Kidney (tissue), 14 donors: ENCODE data around the gene BTAF1. TPM values are rescaled to one million over a fixed set of nuclear protein-coding genes. Genes with fewer than 3 reads are reported as not detected.

Source experiments
- DNase-seq, 5 donors: peaks; one replicate each; pipeline ENCODE4 v3.0.0-alpha.2; 2013 to 2020
- FAIRE-seq: peaks from 2 replicates; lab custom pipeline; 2012; peaks lifted over from hg19 to GRCh38; lab: Jason Lieb, UNC
- H3K27ac ChIP-seq, 2 donors: one replicate each; pipeline ENCODE4 v1.7.0; 2013; ENCODE audit warnings: low read depth in 2 of 2, low read length in 2 of 2, inconsistent platforms in 1 of 2
- H3K27me3 ChIP-seq: one replicate; pipeline ENCODE4 v1.7.1; 2013; ENCODE audit warnings: low read length, inconsistent platforms; ENCODE audit not compliant: control insufficient read depth, insufficient read depth
- H3K36me3 ChIP-seq, 3 donors: one replicate each; pipeline versions ENCODE4 v1.7.0 to v1.7.1; 2013; ENCODE audit warnings: low read length in 3 of 3, control low read depth in 1 of 3, inconsistent platforms in 1 of 3; ENCODE audit not compliant: insufficient read depth in 3 of 3, control insufficient read depth in 2 of 3
- H3K4me1 ChIP-seq, 3 donors: one replicate each; pipeline versions ENCODE4 v1.7.0 to v1.7.1; 2013; ENCODE audit warnings: low read length in 3 of 3, inconsistent platforms in 1 of 3, low read depth in 1 of 3; ENCODE audit not compliant: control insufficient read depth in 2 of 3, insufficient read depth in 2 of 3
- H3K4me3 ChIP-seq, 3 donors: one replicate each; pipeline versions ENCODE4 v1.7.0 to v1.8.1; 2013; ENCODE audit warnings: low read length in 3 of 3, control low read depth in 1 of 3, inconsistent platforms in 1 of 3
- H3K9ac ChIP-seq, 3 donors: one replicate each; pipeline versions ENCODE4 v1.7.0 to v1.7.1; 2013; ENCODE audit warnings: low read length in 3 of 3, control low read depth in 1 of 3, inconsistent platforms in 1 of 3
- H3K9me3 ChIP-seq, 3 donors: one replicate each; pipeline versions ENCODE4 v1.7.0 to v1.7.1; 2013; ENCODE audit warnings: low read length in 3 of 3, control low read depth in 1 of 3, inconsistent platforms in 1 of 3; ENCODE audit not compliant: control insufficient read depth in 2 of 3, insufficient read depth in 1 of 3
- CTCF ChIP-seq: IDR thresholded peaks from 3 replicates; pipeline ENCODE4 v1.5.1; 2012; ENCODE audit warnings: mild to moderate bottlenecking, moderate library complexity, borderline replicate concordance; ENCODE audit not compliant: insufficient read depth; ENCODE audit errors: extremely low read depth
- intact Hi-C: fragments of 100-400 bp; cut with DNase I; formaldehyde crosslinking; loops from one replicate; pipeline ENCODE4 v1.11.1; 2022
- polyA plus RNA-seq: library from polyadenylated mRNA; stranded (reverse); fragments of 350-450 nt; fragmentation: Illumina TruSeq; extraction: RNeasy Lipid Tissue Mini Kit (QIAGEN cat#74804); gene quantifications from one replicate; pipeline ENCODE4 v1.2.3, GENCODE V29; 2014; ENCODE audit warnings: low read depth, low replicate concordance; ENCODE audit not compliant: insufficient read depth
- total RNA-seq: library from RNA; stranded (reverse); fragmentation: NEBNext Ultra II Directional; extraction: Animal tissue kit (Norgen Biotek cat#: 25700); gene quantifications from one replicate; pipeline ENCODE4 v1.2.1, GENCODE V29; 2021
- donor health status: control.
- donor health status: control.
- donor health status: control.
- donor health status: control.
- donor health status: control.
- donor health status: DM: yes; HTN: yes; CAD: no.
- donor health status: Normal renal cell carcinoma (clear cell type).

The BTAF1 gene
- total and polyA plus RNA-seq, 2 donors from 2014 or later: 4.3 to 35.1 TPM

GRCh38 chr10:91896212-91896756, 27.3 kb upstream of the BTAF1 start:
- DNase-seq (no peak), FAIRE-seq (no peak)
- intact Hi-C loops: no loop called here
- H3K9ac ChIP-seq: no peak overlapping the region
- H3K4me3 ChIP-seq: no peak overlapping the region
- H3K4me1 ChIP-seq: no peaks in the 10 kb centered on the region
- H3K27me3 ChIP-seq: no peaks in the 10 kb centered on the region
- TF ChIP-seq CTCF: no peak
- no peak overlapping the region for H3K27ac ChIP-seq
- H3K36me3 ChIP-seq: no peaks in the 10 kb centered on the region
- H3K9me3 ChIP-seq: no peaks in the 10 kb centered on the region

- TF ChIP-seq CTCF: no peak
- Histone ChIP-seq H3K4me1 (no peaks in the 10 kb centered on the region), H3K9ac (no peak overlapping the region), H3K9me3 (no peaks in the 10 kb centered on the region), H3K27me3 (no peaks in the 10 kb centered on the region), H3K27ac (no peak overlapping the region), H3K36me3 (no peaks in the 10 kb centered on the region), H3K4me3 (no peak overlapping the region)
- intact Hi-C loops: no loop called here
- DNase-seq (no peak), FAIRE-seq (no peak)
Observed at GRCh38 chr10:91897421-91897820, 26.1 kb upstream of the BTAF1 start.

GRCh38 chr10:91901784-91902677, 21.5 kb upstream of the BTAF1 start:
- DNase-seq: no peak
- Histone ChIP-seq H3K4me1 (no peaks in the 10 kb centered on the region), H3K27me3 (no peaks in the 10 kb centered on the region), H3K9me3 (no peaks in the 10 kb centered on the region), H3K9ac (no peak overlapping the region), H3K36me3 (no peaks in the 10 kb centered on the region), H3K27ac (no peak overlapping the region), H3K4me3 (no peak overlapping the region)
- FAIRE-seq: no peak
- intact Hi-C loops: no loop called here
- TF ChIP-seq CTCF: no peak
